GM23248 (cell line): Measurements from ENCODE around the gene ST8SIA1. TPM values are rescaled to one million over a fixed set of nuclear protein-coding genes. Genes with fewer than 3 reads are reported as not detected.

ENCODE experiments used
- DNase-seq: peaks from one replicate; pipeline ENCODE4 v3.0.0-alpha.2; 2015
- H2AFZ ChIP-seq: fragments of 200-600 bp; sonication (generic); 2 replicates; pipeline ENCODE4 v1.6.1; 2016; ENCODE audit warnings: antibody characterized with exemption
- H3F3A ChIP-seq: fragments of 200-600 bp; sonication (generic); 2 replicates; pipeline ENCODE4 v1.6.1; 2016; ENCODE audit warnings: mild to moderate bottlenecking, antibody characterized with exemption, mixed run types; ENCODE audit not compliant: insufficient read depth
- H3K27ac ChIP-seq: fragments of 200-600 bp; sonication (generic); 2 replicates; pipeline ENCODE4 v1.5.1; 2016; ENCODE audit warnings: mild to moderate bottlenecking
- H3K27me3 ChIP-seq: fragments of 200-600 bp; sonication (generic); replicated peaks from 2 replicates; pipeline ENCODE4 v1.6.1; 2016; ENCODE audit warnings: mild to moderate bottlenecking; ENCODE audit not compliant: insufficient read depth
- H3K36me3 ChIP-seq: fragments of 200-600 bp; sonication (generic); 2 replicates; pipeline ENCODE4 v1.6.1; 2016; ENCODE audit warnings: low read depth, mild to moderate bottlenecking
- H3K4me1 ChIP-seq: fragments of 200-600 bp; sonication (generic); 2 replicates; pipeline ENCODE4 v1.6.1; 2016; ENCODE audit warnings: mild to moderate bottlenecking; ENCODE audit not compliant: insufficient read depth
- H3K4me2 ChIP-seq: fragments of 200-600 bp; sonication (generic); one replicate; pipeline ENCODE4 v1.6.1; 2016; ENCODE audit warnings: mild to moderate bottlenecking; ENCODE audit not compliant: unreplicated experiment
- H3K4me3 ChIP-seq: fragments of 200-600 bp; sonication (generic); 2 replicates; pipeline ENCODE4 v1.5.1; 2016; ENCODE audit warnings: mild to moderate bottlenecking
- H3K79me2 ChIP-seq: fragments of 200-600 bp; sonication (generic); 2 replicates; pipeline ENCODE4 v1.6.1; 2016; ENCODE audit warnings: mild to moderate bottlenecking; ENCODE audit not compliant: insufficient read depth
- H3K9ac ChIP-seq: fragments of 200-600 bp; sonication (generic); 2 replicates; pipeline ENCODE4 v1.6.1; 2016; ENCODE audit warnings: mild to moderate bottlenecking
- H3K9me2 ChIP-seq: fragments of 200-600 bp; sonication (generic); 2 replicates; pipeline ENCODE4 v1.6.1; 2016; ENCODE audit warnings: mixed run types, mild to moderate bottlenecking, moderate library complexity; ENCODE audit not compliant: insufficient read depth
- H3K9me3 ChIP-seq: fragments of 200-600 bp; sonication (generic); one replicate; pipeline ENCODE4 v1.6.1; 2017; ENCODE audit warnings: low read depth
- H4K20me1 ChIP-seq: fragments of 200-600 bp; sonication (generic); 2 replicates; pipeline ENCODE4 v1.6.0; 2016; ENCODE audit not compliant: insufficient read depth
- EZH2 ChIP-seq: fragments of 200-600 bp; sonication (generic); IDR thresholded peaks from 2 replicates; pipeline ENCODE4 v1.6.1; 2018; ENCODE audit warnings: antibody characterized with exemption, mild to moderate bottlenecking; ENCODE audit not compliant: insufficient read depth, poor library complexity, severe bottlenecking
- EZH2phosphoT487 ChIP-seq: fragments of 200-600 bp; sonication (generic); IDR thresholded peaks from 2 replicates; pipeline ENCODE4 v1.6.1; 2018; ENCODE audit warnings: antibody characterized with exemption, moderate library complexity, mild to moderate bottlenecking, low read depth; ENCODE audit not compliant: insufficient read depth
- WGBS, 2 experiments: methylation state at CpG; one replicate each; pipeline ENCODE4 v1.1.6; 2015 to 2017; ENCODE audit warnings: low lambda C conversion rate in 2 of 2, low coverage in 1 of 2; ENCODE audit errors: missing lambda C conversion rate in 2 of 2; 5-methylcytosine and 5-hydroxymethylcytosine counted together
- in situ Hi-C: fragments of 300-500 bp; cut with MboI; formaldehyde crosslinking; loops from 2 replicates; pipeline ENCODE4 v1.15.0; 2020
- polyA plus RNA-seq: library from polyadenylated mRNA; unstranded; fragments of >200 nt; fragmentation: Nextera tagmentation; extraction: Ambion mirVana; gene quantifications from 2 replicates; pipeline ENCODE4 v1.2.1, GENCODE V29; 2016
- total RNA-seq: library from RNA; depleted of rRNA; stranded (reverse); fragments of >200 nt; shearing (Covaris generic); gene quantifications from 2 replicates; pipeline ENCODE4 v1.2.3, GENCODE V29; 2014

Gene ST8SIA1
- total and polyA plus RNA-seq, 2 experiments from 2014 or later, result 0.15 TPM; not detected in 1

DNA sequence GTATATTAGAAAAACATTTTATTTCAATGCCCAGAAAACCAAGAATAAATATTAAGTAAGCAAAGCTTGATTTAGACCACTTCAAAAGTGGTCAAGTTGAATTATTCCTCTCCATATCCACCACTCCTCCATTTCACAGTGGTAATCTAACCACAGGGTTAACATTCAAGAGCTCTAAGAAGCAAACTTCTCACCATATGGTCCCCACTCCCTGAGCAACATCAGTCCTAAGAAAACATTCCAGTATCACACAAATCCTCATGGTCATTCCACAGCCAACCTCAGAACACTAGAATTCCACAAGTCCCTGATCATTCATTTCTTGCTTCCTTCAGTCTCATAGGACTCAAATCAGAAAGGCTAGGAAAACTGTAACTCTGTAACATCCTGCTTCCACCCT, 47.9 kb downstream of the ST8SIA1 start:
- Histone ChIP-seq H3K4me1 (peaks cover 67% of the 10 kb centered on the region), H3K9ac (no peak overlapping the region), H3K4me2 (peak overlapping the region; percentile 36), H3K9me3 (no peaks in the 10 kb centered on the region), H3K36me3 (no peaks in the 10 kb centered on the region), H4K20me1 (no peaks in the 10 kb centered on the region), H3K79me2 (no peaks in the 10 kb centered on the region), H3K27me3 (no peaks in the 10 kb centered on the region), H3K4me3 (no peak overlapping the region), H3F3A (peaks cover 42% of the 10 kb centered on the region), H3K27ac (peak overlapping the region; percentile 44), H2AFZ (no peak overlapping the region), H3K9me2 (no peaks in the 10 kb centered on the region)
- in situ Hi-C loops, result no loop called here
- TF ChIP-seq EZH2, result no peak
- no peak for TF ChIP-seq EZH2phosphoT487
- DNase-seq, result peak; percentile 79

DNA sequence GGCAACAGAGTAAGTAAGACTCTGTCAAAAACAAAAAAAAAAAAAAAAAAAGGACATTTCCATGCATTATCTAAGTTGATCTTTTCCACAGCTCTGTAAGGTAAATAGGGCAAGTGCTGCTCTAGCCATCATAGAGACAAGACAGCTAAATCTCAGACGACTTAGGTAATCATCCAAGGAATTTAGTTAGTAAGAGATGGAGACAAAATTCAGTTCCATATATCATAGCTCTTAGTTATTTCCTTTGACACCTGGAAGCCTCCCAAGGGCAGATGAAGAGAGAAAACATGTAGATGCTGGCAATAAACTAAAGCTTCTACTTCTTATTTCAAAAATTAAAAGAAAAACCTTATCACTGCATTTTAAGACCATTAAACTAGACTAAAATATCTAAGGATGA, 48.7 kb downstream of the ST8SIA1 start:
- Histone ChIP-seq H3K27me3 (no peaks in the 10 kb centered on the region), H3K36me3 (no peaks in the 10 kb centered on the region), H3K4me1 (peaks cover 67% of the 10 kb centered on the region), H3K9me2 (no peaks in the 10 kb centered on the region), H3K79me2 (no peaks in the 10 kb centered on the region), H3K9ac (no peak overlapping the region), H3K27ac (peak overlapping the region; percentile 44), H2AFZ (no peak overlapping the region), H3F3A (peaks cover 42% of the 10 kb centered on the region), H3K4me2 (peak overlapping the region; percentile 36), H4K20me1 (no peaks in the 10 kb centered on the region), H3K9me3 (no peaks in the 10 kb centered on the region), H3K4me3 (no peak overlapping the region)
- in situ Hi-C loops, result no loop called here
- TF ChIP-seq EZH2 (no peak), EZH2phosphoT487 (no peak)
- DNase-seq, result peak; percentile 32
- 2 to 18% methylated on average over 1 of the region's 1 CpG for WGBS, 2 experiments

GRCh38 chr12:22284871-22285270, 49.6 kb downstream of the ST8SIA1 start:
- H3K27ac ChIP-seq, result no peak overlapping the region
- H2AFZ ChIP-seq, result no peak overlapping the region
- TF ChIP-seq EZH2 (no peak), EZH2phosphoT487 (no peak)
- no peaks in the 10 kb centered on the region for H3K9me3 ChIP-seq
- H3F3A ChIP-seq, result peaks cover 42% of the 10 kb centered on the region
- H3K4me1 ChIP-seq, result peaks cover 67% of the 10 kb centered on the region
- no peaks in the 10 kb centered on the region for H3K36me3 ChIP-seq
- in situ Hi-C loops, result no loop called here
- WGBS, 2 experiments, result 100% methylated on average over 1 of the region's 1 CpG
- H3K9ac ChIP-seq, result no peak overlapping the region
- no peaks in the 10 kb centered on the region for H3K79me2 ChIP-seq
- no peaks in the 10 kb centered on the region for H4K20me1 ChIP-seq
- DNase-seq, result no peak
- H3K4me3 ChIP-seq, result no peak overlapping the region
- no peaks in the 10 kb centered on the region for H3K27me3 ChIP-seq
- no peaks in the 10 kb centered on the region for H3K9me2 ChIP-seq
- no peak overlapping the region for H3K4me2 ChIP-seq

DNA sequence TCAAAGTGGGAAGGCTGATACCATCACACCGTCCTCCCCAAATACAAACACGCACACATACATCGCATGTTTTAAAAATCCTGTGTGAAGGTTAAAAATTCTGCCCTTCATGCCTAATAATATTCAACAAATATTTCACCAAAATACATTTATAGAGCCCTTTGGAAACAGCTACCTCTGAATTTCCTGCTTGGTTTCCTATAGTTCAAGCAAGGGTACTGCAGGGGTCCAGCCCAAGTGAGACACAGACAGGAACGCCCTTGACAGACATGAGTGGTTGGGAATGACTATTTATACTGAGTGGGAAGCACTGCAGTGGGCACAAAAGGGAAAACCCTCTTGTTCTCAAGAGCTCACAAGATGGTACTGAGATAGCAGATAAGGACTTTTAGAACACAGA, 51.0 kb downstream of the ST8SIA1 start:
- Histone ChIP-seq H3K9me3 (no peaks in the 10 kb centered on the region), H3K9me2 (no peaks in the 10 kb centered on the region), H3K4me2 (peak overlapping the region; percentile 91), H3F3A (peaks cover 42% of the 10 kb centered on the region), H3K9ac (no peak overlapping the region), H4K20me1 (no peaks in the 10 kb centered on the region), H3K79me2 (no peaks in the 10 kb centered on the region), H3K4me1 (peaks cover 67% of the 10 kb centered on the region), H3K27ac (peak overlapping the region; percentile 77; the same call in 1 of the 2 replicates), H3K27me3 (no peaks in the 10 kb centered on the region), H3K4me3 (no peak overlapping the region), H2AFZ (no peak overlapping the region), H3K36me3 (no peaks in the 10 kb centered on the region)
- peak; percentile 14 for DNase-seq
- in situ Hi-C loops, result no loop called here
- WGBS, 2 experiments, result 62 to 66% methylated on average over 4 of the region's 4 CpGs
- no peak for TF ChIP-seq EZH2phosphoT487
- TF ChIP-seq EZH2, result no peak

DNA sequence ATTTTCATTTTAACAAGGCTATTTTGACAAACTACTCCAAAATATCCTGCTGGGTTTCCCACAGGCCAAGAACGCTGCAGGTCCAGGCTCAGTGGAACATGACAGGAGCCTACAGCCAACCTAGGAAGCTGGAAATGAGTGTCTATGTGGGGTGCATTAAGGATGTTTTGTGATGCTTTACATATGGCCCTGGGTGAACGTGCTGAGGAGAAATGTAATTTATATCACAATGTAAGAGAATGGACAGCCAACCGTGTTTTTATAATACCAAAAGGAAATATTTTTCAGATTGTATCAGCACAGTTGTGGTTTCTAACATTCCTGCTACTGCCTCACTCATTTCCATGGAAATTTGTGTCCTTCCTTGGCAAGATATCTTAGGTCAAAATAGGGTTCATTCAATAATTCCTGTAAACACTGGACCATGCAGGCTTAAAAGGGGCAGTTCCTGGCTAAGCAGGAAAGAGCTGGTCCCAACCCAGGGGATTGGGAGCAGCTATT, 51.5 kb downstream of the ST8SIA1 start:
- H2AFZ ChIP-seq, result no peak overlapping the region
- 17 to 18% methylated on average over 3 of the region's 3 CpGs for WGBS, 2 experiments
- H3K27me3 ChIP-seq, result no peaks in the 10 kb centered on the region
- no peaks in the 10 kb centered on the region for H3K9me3 ChIP-seq
- in situ Hi-C loops, result no loop called here
- peak overlapping the region; percentile 77 for H3K27ac ChIP-seq
- peak overlapping the region; percentile 70 for H3K9ac ChIP-seq
- H3K4me3 ChIP-seq, result peak overlapping the region; percentile 66
- H3F3A ChIP-seq, result peaks cover 42% of the 10 kb centered on the region
- H3K9me2 ChIP-seq, result no peaks in the 10 kb centered on the region
- H3K79me2 ChIP-seq, result no peaks in the 10 kb centered on the region
- TF ChIP-seq EZH2 (no peak), EZH2phosphoT487 (no peak)
- H3K4me1 ChIP-seq, result peaks cover 62% of the 10 kb centered on the region
- DNase-seq, result peak; percentile 84
- no peaks in the 10 kb centered on the region for H3K36me3 ChIP-seq
- H3K4me2 ChIP-seq, result peak overlapping the region; percentile 91
- no peaks in the 10 kb centered on the region for H4K20me1 ChIP-seq
